ENCODE measurements around the gene PTGR2. TPM values are rescaled to one million over a fixed set of nuclear protein-coding genes. Genes with fewer than 3 reads are reported as not detected.

PTGR2 gene
- total and polyA plus RNA-seq, 2 donors (not counting 1 experiment from before 2014, with no cell fraction given) = 1.2 to 4.5 TPM

- H3K9me3 Mint-ChIP-seq (ENCODE audit: insufficient read depth) = no peaks in the 10 kb centered on the region
- DNase-seq (no peak), ATAC-seq (ENCODE audit: low read depth) (no peak)
- Histone ChIP-seq H3K79me2 (ENCODE audit: control insufficient read depth, insufficient read depth, low read length) (no peaks in the 10 kb centered on the region), H3K4me2 (replicated peaks; ENCODE audit: low read depth, low read length, poor library complexity, severe bottlenecking) (no peak overlapping the region), H3K9me3 (ENCODE audit: control extremely low read depth in 1 of 3, control insufficient read depth in 2 of 3, insufficient read depth in 1 of 3, low read length in 2 of 3) (no peaks in the 10 kb centered on the region), H3K27me3 (replicated peaks in 1 of 4; ENCODE audit: control extremely low read depth in 1 of 4, control insufficient read depth in 3 of 4, insufficient read depth in 4 of 4, low read length in 3 of 4) (no peaks in the 10 kb centered on the region), H2AFZ (ENCODE audit: insufficient read depth, low read depth, low read length, poor library complexity, severe bottlenecking) (no peak overlapping the region), H3K9ac (ENCODE audit: low read length) (no peak overlapping the region), H4K20me1 (ENCODE audit: control insufficient read depth, insufficient read depth, low read length, poor library complexity, severe bottlenecking) (no peaks in the 10 kb centered on the region), H3K4me1 (ENCODE audit: control insufficient read depth in 2 of 2, insufficient read depth in 2 of 2, low read length in 2 of 2) (no peaks in the 10 kb centered on the region), H3K27ac (ENCODE audit: low read length in 2 of 2) (no peak overlapping the region), H3K4me3 (ENCODE audit: control extremely low read depth in 1 of 5, extremely low read depth in 1 of 5, insufficient read depth in 1 of 5, low read depth in 2 of 5, low read length in 4 of 5) (no peak overlapping the region), H3K36me3 (replicated peaks in 1 of 2; ENCODE audit: control extremely low read depth in 1 of 2, control insufficient read depth in 1 of 2, extremely low read depth in 1 of 2, insufficient read depth in 2 of 2, low read length in 1 of 2) (no peaks in the 10 kb centered on the region)
- CTCF ChIA-PET = interaction anchor here (0.7 kb wide), 1 partner anchor 181 kb away, joined by 3 read pairs; no protein-coding TSS in a partner anchor
- intact Hi-C loops (cut with micrococcal nuclease) = no loop called here
- H3K27me3 Mint-ChIP-seq = no peaks in the 10 kb centered on the region
- no peak overlapping the region for H3K4me3 Mint-ChIP-seq
- WGBS (ENCODE audit: insufficient coverage) = 100% methylated on average over 1 of the region's 2 CpGs
- POLR2A ChIA-PET = no interaction called here
- TF ChIP-seq CTCF (IDR thresholded peaks at IDR 0.05) = no peak
- no peak for TF ChIP-seq EZH2 (IDR thresholded peaks at IDR 0.05; ENCODE audit: borderline replicate concordance, insufficient read depth, low read depth, low read length, poor library complexity, severe bottlenecking)
- no peak overlapping the region for H3K27ac Mint-ChIP-seq
- H3K4me1 Mint-ChIP-seq = no peaks in the 10 kb centered on the region
These were observed 8.3 kb upstream of the PTGR2 start for GRCh38 chr14:73843296-73843695.

GRCh38 chr14:73846947-73847346, 4.7 kb upstream of the PTGR2 start:
- H3K27me3 Mint-ChIP-seq = no peaks in the 10 kb centered on the region
- no peaks in the 10 kb centered on the region for H3K36me3 ChIP-seq (replicated peaks in 1 of 2; ENCODE audit: control extremely low read depth in 1 of 2, control insufficient read depth in 1 of 2, extremely low read depth in 1 of 2, insufficient read depth in 2 of 2, low read length in 1 of 2)
- H3K27ac Mint-ChIP-seq = no peak overlapping the region
- H2AFZ ChIP-seq (ENCODE audit: insufficient read depth, low read depth, low read length, poor library complexity, severe bottlenecking) = no peak overlapping the region
- no peaks in the 10 kb centered on the region for H3K9me3 Mint-ChIP-seq (ENCODE audit: insufficient read depth)
- H3K4me2 ChIP-seq (replicated peaks; ENCODE audit: low read depth, low read length, poor library complexity, severe bottlenecking) = no peak overlapping the region
- H4K20me1 ChIP-seq (ENCODE audit: control insufficient read depth, insufficient read depth, low read length, poor library complexity, severe bottlenecking) = no peaks in the 10 kb centered on the region
- no peaks in the 10 kb centered on the region for H3K27me3 ChIP-seq (replicated peaks in 1 of 4; ENCODE audit: control extremely low read depth in 1 of 4, control insufficient read depth in 3 of 4, insufficient read depth in 4 of 4, low read length in 3 of 4)
- H3K4me3 Mint-ChIP-seq = no peak overlapping the region
- no peak overlapping the region for H3K9ac ChIP-seq (ENCODE audit: low read length)
- H3K4me1 Mint-ChIP-seq = peaks cover 9% of the 10 kb centered on the region
- intact Hi-C loops (cut with micrococcal nuclease) = no loop called here
- no peaks in the 10 kb centered on the region for H3K79me2 ChIP-seq (ENCODE audit: control insufficient read depth, insufficient read depth, low read length)
- POLR2A ChIA-PET = no interaction called here
- TF ChIP-seq CTCF (IDR thresholded peaks at IDR 0.05) (no peak), EZH2 (IDR thresholded peaks at IDR 0.05; ENCODE audit: borderline replicate concordance, insufficient read depth, low read depth, low read length, poor library complexity, severe bottlenecking) (no peak)
- no peak overlapping the region for H3K27ac ChIP-seq (ENCODE audit: low read length in 2 of 2)
- DNase-seq = no peak
- CTCF ChIA-PET = no interaction called here
- ATAC-seq (ENCODE audit: low read depth) = no peak
- WGBS (ENCODE audit: insufficient coverage) = 83% methylated on average over 1 of the region's 4 CpGs
- H3K9me3 ChIP-seq (ENCODE audit: control extremely low read depth in 1 of 3, control insufficient read depth in 2 of 3, insufficient read depth in 1 of 3, low read length in 2 of 3) = no peaks in the 10 kb centered on the region
- H3K4me1 ChIP-seq (ENCODE audit: control insufficient read depth in 2 of 2, insufficient read depth in 2 of 2, low read length in 2 of 2) = peaks cover 6 to 9% of the 10 kb centered on the region in 2 donors
- H3K4me3 ChIP-seq (ENCODE audit: control extremely low read depth in 1 of 5, extremely low read depth in 1 of 5, insufficient read depth in 1 of 5, low read depth in 2 of 5, low read length in 4 of 5) = no peak overlapping the region
